ENCODE results near the gene DAAM1. TPM values are rescaled to one million over a fixed set of nuclear protein-coding genes. Genes with fewer than 3 reads are reported as not detected.
A peak's percentile ranks its signal among the peaks of the same experiment; 100 is the strongest.

The DAAM1 gene
- total RNA-seq, 1 donor, result 22.0 TPM

- no peak for TF ChIP-seq CTCF (IDR thresholded peaks at IDR 0.05; ENCODE audit: insufficient read depth, low read depth, low read length)
- no peak for DNase-seq (ENCODE audit: low read depth)
- no peak overlapping the region for H3K4me3 ChIP-seq (ENCODE audit: low read depth, low read length)
Measured at GRCh38 chr14:59239022-59239421, 50.6 kb downstream of the DAAM1 start.

GRCh38 chr14:59240356-59240755 lies 51.9 kb downstream of the DAAM1 start:
- no peak overlapping the region for H3K4me3 ChIP-seq (ENCODE audit: low read depth, low read length)
- DNase-seq (ENCODE audit: low read depth), result no peak
- TF ChIP-seq CTCF (IDR thresholded peaks at IDR 0.05; ENCODE audit: insufficient read depth, low read depth, low read length), result no peak

GRCh38 chr14:59241121-59241520 lies 52.7 kb downstream of the DAAM1 start:
- TF ChIP-seq CTCF (IDR thresholded peaks at IDR 0.05; ENCODE audit: insufficient read depth, low read depth, low read length), result no peak
- no peak overlapping the region for H3K4me3 ChIP-seq (ENCODE audit: low read depth, low read length)
- peak; percentile 36 for DNase-seq (ENCODE audit: low read depth)

- no peak for TF ChIP-seq CTCF (IDR thresholded peaks at IDR 0.05; ENCODE audit: insufficient read depth, low read depth, low read length)
- DNase-seq (ENCODE audit: low read depth), result no peak
Measured at GRCh38 chr14:59243174-59243573, 54.7 kb downstream of the DAAM1 start.

GRCh38 chr14:59244581-59244980 lies 56.1 kb downstream of the DAAM1 start:
- DNase-seq (ENCODE audit: low read depth), result no peak
- H3K4me3 ChIP-seq (ENCODE audit: low read depth, low read length), result no peak overlapping the region
- TF ChIP-seq CTCF (IDR thresholded peaks at IDR 0.05; ENCODE audit: insufficient read depth, low read depth, low read length), result no peak

More at GRCh38 chr14:59243174-59243573, 54.7 kb downstream of the DAAM1 start:
- no peak overlapping the region for H3K4me3 ChIP-seq (ENCODE audit: low read depth, low read length)

GRCh38 chr14:59245809-59246295 lies 57.4 kb downstream of the DAAM1 start:
- no peak for DNase-seq (ENCODE audit: low read depth)
- H3K4me3 ChIP-seq (ENCODE audit: low read depth, low read length), result no peak overlapping the region
- no peak for TF ChIP-seq CTCF (IDR thresholded peaks at IDR 0.05; ENCODE audit: insufficient read depth, low read depth, low read length)

GRCh38 chr14:59246566-59246965 lies 58.1 kb downstream of the DAAM1 start:
- DNase-seq (ENCODE audit: low read depth), result no peak
- H3K4me3 ChIP-seq (ENCODE audit: low read depth, low read length), result no peak overlapping the region
- no peak for TF ChIP-seq CTCF (IDR thresholded peaks at IDR 0.05; ENCODE audit: insufficient read depth, low read depth, low read length)
